ENCODE results near the gene CEP83. TPM values are rescaled to one million over a fixed set of nuclear protein-coding genes. Genes with fewer than 3 reads are reported as not detected.
"Not testable (repeated sequence)": the region's sequence is repeated elsewhere in the genome, so short reads cannot be mapped to it uniquely, and the experiment has no call there.

CEP83 gene
- total and polyA plus RNA-seq, 2 experiments from 2014 or later, result 29.8 to 33.7 TPM

GRCh38 chr12:94454318-94454717, 5.3 kb downstream of the CEP83 start:
- H3K9me3 Mint-ChIP-seq; H3K4me1 Mint-ChIP-seq; H3K4me3 ChIP-seq; H3K4me3 Mint-ChIP-seq; H3K9me2 ChIP-seq (ENCODE audit: insufficient read depth); H3K4me1 ChIP-seq (ENCODE audit: insufficient read depth); DNase-seq (ENCODE audit: low spot score); H3K4me2 ChIP-seq; H3K27ac Mint-ChIP-seq; H2AFZ ChIP-seq; H3K36me3 ChIP-seq (ENCODE audit: insufficient read depth); H3K27me3 Mint-ChIP-seq (ENCODE audit: insufficient read depth, low read depth, poor library complexity); ATAC-seq; H3F3A ChIP-seq (replicated peaks; ENCODE audit: low read depth); H3K27ac ChIP-seq (ENCODE audit: low read depth); H4K20me1 ChIP-seq (replicated peaks; ENCODE audit: insufficient read depth); H3K27me3 ChIP-seq (ENCODE audit: insufficient read depth): not testable (repeated sequence)
- H3K36me3 Mint-ChIP-seq (ENCODE audit: low read depth), result peaks cover 38% of the 10 kb centered on the region
- H3K79me2 ChIP-seq (replicated peaks; ENCODE audit: insufficient read depth), result peaks cover 98% of the 10 kb centered on the region

- DNase-seq (ENCODE audit: low spot score), result no peak
- peaks cover 98% of the 10 kb centered on the region for H3K79me2 ChIP-seq (replicated peaks; ENCODE audit: insufficient read depth)
- H3K27ac Mint-ChIP-seq, result no peak overlapping the region
- H3K9me2 ChIP-seq (ENCODE audit: insufficient read depth), result no peaks in the 10 kb centered on the region
- ATAC-seq, result no peak
- no peaks in the 10 kb centered on the region for H3K4me1 Mint-ChIP-seq
- H3F3A ChIP-seq (replicated peaks; ENCODE audit: low read depth), result no peaks in the 10 kb centered on the region
- peaks cover 5% of the 10 kb centered on the region; the same call in 1 of the 2 replicates for H3K4me1 ChIP-seq (ENCODE audit: insufficient read depth)
- no peak overlapping the region for H2AFZ ChIP-seq
- H3K27me3 Mint-ChIP-seq (ENCODE audit: insufficient read depth, low read depth, poor library complexity), result no peaks in the 10 kb centered on the region
- H4K20me1 ChIP-seq (replicated peaks; ENCODE audit: insufficient read depth), result no peaks in the 10 kb centered on the region
- peaks cover 27% of the 10 kb centered on the region for H3K36me3 Mint-ChIP-seq (ENCODE audit: low read depth)
- no peaks in the 10 kb centered on the region for H3K36me3 ChIP-seq (ENCODE audit: insufficient read depth)
- no peak overlapping the region for H3K27ac ChIP-seq (ENCODE audit: low read depth)
- no peak overlapping the region for H3K4me2 ChIP-seq
- H3K9me3 Mint-ChIP-seq, result peaks cover 12% of the 10 kb centered on the region
- no peaks in the 10 kb centered on the region for H3K27me3 ChIP-seq (ENCODE audit: insufficient read depth)
- no peak overlapping the region for H3K4me3 Mint-ChIP-seq
- H3K4me3 ChIP-seq, result no peak overlapping the region
- no peak for TF ChIP-seq CREB1 (CRISPR knock-in tag; IDR thresholded peaks at IDR 0.05; ENCODE audit: low read depth)
- TF ChIP-seq ETS1 (IDR thresholded peaks at IDR 0.05), result no peak
- TF ChIP-seq POLR2AphosphoS5 (IDR thresholded peaks at IDR 0.05; ENCODE audit: low read depth), result no peak
- no peak for TF ChIP-seq REST (IDR thresholded peaks at IDR 0.05; ENCODE audit: unreplicated experiment)
- TF ChIP-seq EZH2 (IDR thresholded peaks at IDR 0.05; ENCODE audit: low read depth, unreplicated experiment), result no peak
- no peak for TF ChIP-seq JUNB (IDR thresholded peaks at IDR 0.05; ENCODE audit: unreplicated experiment)
- no peak for TF ChIP-seq ZNF331 (CRISPR knock-in tag; IDR thresholded peaks at IDR 0.05; ENCODE audit: low read depth)
- TF ChIP-seq CTCF (conservative IDR thresholded peaks at IDR 0.05; ENCODE audit: low read depth in 2 of 2), result no peak
- no peak for TF ChIP-seq STAT1 (IDR thresholded peaks at IDR 0.05; ENCODE audit: unreplicated experiment)
- no peak for TF ChIP-seq EZH2phosphoT487 (IDR thresholded peaks at IDR 0.05; ENCODE audit: unreplicated experiment)
- TF ChIP-seq ZNF114 (CRISPR knock-in tag; IDR thresholded peaks at IDR 0.05), result no peak
- TF ChIP-seq NANOG (IDR thresholded peaks at IDR 0.05; ENCODE audit: borderline replicate concordance), result no peak
Observed at GRCh38 chr12:94445662-94446061, 14.0 kb downstream of the CEP83 start.

Data from GM23338 (cell line).